Smooth muscle cell (in vitro differentiated cells): ENCODE results near the gene AMER3. TPM values are rescaled to one million over a fixed set of nuclear protein-coding genes. Genes with fewer than 3 reads are reported as not detected.
"Not testable (repeated sequence)": the region's sequence is repeated elsewhere in the genome, so short reads cannot be mapped to it uniquely, and the experiment has no call there.

ENCODE experiments used
- DNase-seq: peaks from one replicate; lab custom pipeline; 2025; ENCODE audit not compliant: unreplicated experiment; lab: John Stamatoyannopoulos, UW
- H2AFZ ChIP-seq: fragments of 200-600 bp; sonication (generic); 2 replicates; pipeline ENCODE4 v1.6.0; 2016; ENCODE audit warnings: antibody characterized with exemption, low read depth, mild to moderate bottlenecking
- H3F3A ChIP-seq: fragments of 200-600 bp; sonication (generic); 2 replicates; pipeline ENCODE4 v1.6.0; 2017; ENCODE audit warnings: antibody characterized with exemption, low read depth
- H3K27ac ChIP-seq: fragments of 200-600 bp; sonication (generic); 2 replicates; pipeline ENCODE4 v1.5.1; 2016; ENCODE audit warnings: low read depth, mild to moderate bottlenecking
- H3K27me3 ChIP-seq: fragments of 200-600 bp; sonication (generic); 2 replicates; pipeline ENCODE4 v1.6.1; 2016; ENCODE audit warnings: low read depth, mild to moderate bottlenecking
- H3K36me3 ChIP-seq: fragments of 200-600 bp; sonication (generic); 2 replicates; pipeline ENCODE4 v1.5.1; 2016; ENCODE audit warnings: low read depth
- H3K4me1 ChIP-seq: fragments of 200-600 bp; sonication (generic); 2 replicates; pipeline ENCODE4 v1.5.1; 2016; ENCODE audit warnings: low read depth
- H3K4me2 ChIP-seq: fragments of 200-600 bp; sonication (generic); 2 replicates; pipeline ENCODE4 v1.6.0; 2016; ENCODE audit warnings: mild to moderate bottlenecking
- H3K4me3 ChIP-seq: fragments of 200-600 bp; sonication (generic); 2 replicates; pipeline ENCODE4 v1.5.1; 2016; ENCODE audit warnings: mild to moderate bottlenecking
- H3K79me2 ChIP-seq: fragments of 200-600 bp; sonication (generic); 2 replicates; pipeline ENCODE4 v1.6.0; 2016; ENCODE audit warnings: low read depth, mild to moderate bottlenecking
- H3K9ac ChIP-seq: fragments of 200-600 bp; sonication (generic); 2 replicates; pipeline ENCODE4 v1.6.0; 2016; ENCODE audit warnings: low read depth
- H3K9me3 ChIP-seq: fragments of 200-600 bp; sonication (generic); replicated peaks from 2 replicates; pipeline ENCODE4 v1.5.1; 2016; ENCODE audit warnings: low read depth
- H4K20me1 ChIP-seq: fragments of 200-600 bp; sonication (generic); 2 replicates; pipeline ENCODE4 v1.6.0; 2016; ENCODE audit warnings: low read depth
- WGBS: methylation state at CpG from one replicate; pipeline ENCODE4 v1.1.7; 2016; ENCODE audit warnings: low lambda C conversion rate; 5-methylcytosine and 5-hydroxymethylcytosine counted together
- polyA plus RNA-seq: library from polyadenylated mRNA; unstranded; fragments of >200 nt; fragmentation: Nextera tagmentation; extraction: Ambion mirVana; gene quantifications from 2 replicates; pipeline ENCODE4 v1.2.1, GENCODE V29; 2016
- total RNA-seq: library from RNA; depleted of rRNA; stranded (reverse); fragments of >200 nt; gene quantifications from 2 replicates; pipeline ENCODE4 v1.2.3, GENCODE V29; 2014
- TF ChIP-seq, protein P1 (sequence below): fragments of 200-600 bp; sonication (generic); IDR thresholded peaks from 2 replicates; pipeline ENCODE4 v1.5.1; 2017; ENCODE audit warnings: borderline replicate concordance, mild to moderate bottlenecking, antibody characterized with exemption; ENCODE audit not compliant: insufficient read depth, poor library complexity, severe bottlenecking

Gene AMER3, protein sequence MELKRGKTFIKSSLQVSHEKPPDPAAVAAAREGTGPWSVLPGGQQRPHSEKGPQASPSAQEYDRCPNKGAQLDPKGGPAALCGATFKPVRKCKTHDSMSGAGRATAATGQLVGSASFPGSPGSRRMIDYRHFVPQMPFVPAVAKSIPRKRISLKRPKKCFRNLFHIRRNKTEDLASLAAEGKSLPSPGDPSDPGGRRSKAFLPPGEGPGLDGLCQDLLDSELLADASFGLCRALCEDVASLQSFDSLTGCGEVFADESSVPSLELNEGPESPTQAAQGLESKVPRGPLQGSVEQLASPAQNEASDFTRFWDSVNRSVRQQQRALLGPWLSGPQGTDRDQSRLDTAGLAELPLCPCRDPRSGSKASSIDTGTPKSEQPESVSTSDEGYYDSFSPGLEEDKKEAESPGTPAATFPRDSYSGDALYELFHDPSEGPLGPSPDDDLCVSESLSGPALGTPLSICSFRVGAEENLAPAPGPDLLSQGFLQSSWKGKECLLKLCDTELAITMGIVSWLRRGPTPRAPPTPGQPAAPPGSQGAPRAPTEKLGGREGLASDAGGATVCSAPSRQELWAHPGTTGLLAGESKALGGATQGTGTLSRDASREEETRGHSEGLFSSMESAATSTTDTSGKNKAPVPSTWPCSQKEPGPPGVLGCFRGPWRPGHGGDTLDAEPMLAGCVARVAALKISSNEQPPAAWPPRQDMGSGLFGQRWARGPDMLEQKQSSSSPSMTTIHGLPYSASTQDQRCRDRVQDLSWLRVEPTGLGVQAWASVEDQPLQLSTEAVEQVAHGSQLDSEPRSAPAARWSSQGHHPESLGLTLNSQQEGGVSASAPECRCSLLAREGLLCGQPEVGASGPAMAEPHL
- not detected in 2 replicates for total RNA-seq
- not detected in 2 replicates for polyA plus RNA-seq

- Histone ChIP-seq H2AFZ (no peak within 1 kb of the TSS), H3K4me1 (peaks cover 3% of the 10 kb centered on the region), H3F3A (no peaks in the 10 kb centered on the region), H3K36me3 (no peaks in the 10 kb centered on the region), H3K27ac (no peak within 1 kb of the TSS), H3K27me3 (peaks cover 73% of the 10 kb centered on the region), H3K4me2 (peak within 1 kb of the TSS; percentile 87), H3K4me3 (peak within 1 kb of the TSS; percentile 50), H3K79me2 (no peaks in the 10 kb centered on the region), H3K9ac (no peak within 1 kb of the TSS), H3K9me3 (no peaks in the 10 kb centered on the region), H4K20me1 (no peaks in the 10 kb centered on the region)
- TF ChIP-seq, protein P1, sequence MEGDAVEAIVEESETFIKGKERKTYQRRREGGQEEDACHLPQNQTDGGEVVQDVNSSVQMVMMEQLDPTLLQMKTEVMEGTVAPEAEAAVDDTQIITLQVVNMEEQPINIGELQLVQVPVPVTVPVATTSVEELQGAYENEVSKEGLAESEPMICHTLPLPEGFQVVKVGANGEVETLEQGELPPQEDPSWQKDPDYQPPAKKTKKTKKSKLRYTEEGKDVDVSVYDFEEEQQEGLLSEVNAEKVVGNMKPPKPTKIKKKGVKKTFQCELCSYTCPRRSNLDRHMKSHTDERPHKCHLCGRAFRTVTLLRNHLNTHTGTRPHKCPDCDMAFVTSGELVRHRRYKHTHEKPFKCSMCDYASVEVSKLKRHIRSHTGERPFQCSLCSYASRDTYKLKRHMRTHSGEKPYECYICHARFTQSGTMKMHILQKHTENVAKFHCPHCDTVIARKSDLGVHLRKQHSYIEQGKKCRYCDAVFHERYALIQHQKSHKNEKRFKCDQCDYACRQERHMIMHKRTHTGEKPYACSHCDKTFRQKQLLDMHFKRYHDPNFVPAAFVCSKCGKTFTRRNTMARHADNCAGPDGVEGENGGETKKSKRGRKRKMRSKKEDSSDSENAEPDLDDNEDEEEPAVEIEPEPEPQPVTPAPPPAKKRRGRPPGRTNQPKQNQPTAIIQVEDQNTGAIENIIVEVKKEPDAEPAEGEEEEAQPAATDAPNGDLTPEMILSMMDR: no peak
- no peak for DNase-seq
- WGBS: 1% methylated on average over 17 of the region's 43 CpGs
Observed at GRCh38 chr2:130755256-130756052, at the start of gene AMER3. TSS of gene AMER3 (plus strand) at chr2:130755540. CDS start at chr2:130762073, 6,533 bp downstream.

- WGBS: no CpG with 5 or more reads among the region's 2 CpGs
Observed at GRCh38 chr2:130714795-130715194, 40.5 kb upstream of the AMER3 start.

GRCh38 chr2:130720036-130720435, 35.3 kb upstream of the AMER3 start:
- Histone ChIP-seq H3K9ac (no peak overlapping the region), H3K4me3 (no peak overlapping the region), H4K20me1 (no peaks in the 10 kb centered on the region), H3K9me3 (no peaks in the 10 kb centered on the region), H3F3A (no peaks in the 10 kb centered on the region), H3K4me1 (no peaks in the 10 kb centered on the region), H2AFZ (no peak overlapping the region), H3K27me3 (peaks cover 3% of the 10 kb centered on the region), H3K27ac (no peak overlapping the region), H3K4me2 (no peak overlapping the region), H3K36me3 (no peaks in the 10 kb centered on the region), H3K79me2 (no peaks in the 10 kb centered on the region)
- 89% methylated on average over 8 of the region's 8 CpGs for WGBS
- TF ChIP-seq, protein P1: no peak
- DNase-seq: no peak

More at GRCh38 chr2:130714795-130715194, 40.5 kb upstream of the AMER3 start:
- not testable (repeated sequence) for H2AFZ ChIP-seq, H3K36me3 ChIP-seq, H3K27me3 ChIP-seq, H3K27ac ChIP-seq, H3K4me3 ChIP-seq, H3K9ac ChIP-seq, H3K79me2 ChIP-seq, H3K4me2 ChIP-seq, DNase-seq, H3F3A ChIP-seq, H3K9me3 ChIP-seq, H4K20me1 ChIP-seq, H3K4me1 ChIP-seq

GRCh38 chr2:130720528-130720927, 34.8 kb upstream of the AMER3 start:
- Histone ChIP-seq H3K27me3 (peaks cover 3% of the 10 kb centered on the region), H3F3A (no peaks in the 10 kb centered on the region), H3K4me3 (no peak overlapping the region), H3K36me3 (no peaks in the 10 kb centered on the region), H3K4me1 (no peaks in the 10 kb centered on the region), H3K79me2 (no peaks in the 10 kb centered on the region), H3K4me2 (no peak overlapping the region), H3K9me3 (no peaks in the 10 kb centered on the region), H3K27ac (no peak overlapping the region), H4K20me1 (no peaks in the 10 kb centered on the region), H3K9ac (no peak overlapping the region), H2AFZ (no peak overlapping the region)
- TF ChIP-seq, protein P1: no peak
- DNase-seq: no peak
- WGBS: 73% methylated on average over 3 of the region's 3 CpGs
